NCI-H1694 (cell line): ENCODE results near the gene NCOA7.

Experiments used
- DNase-seq: peaks from one replicate; lab custom pipeline; 2025; lab: John Stamatoyannopoulos, UW

NCOA7 gene

DNA sequence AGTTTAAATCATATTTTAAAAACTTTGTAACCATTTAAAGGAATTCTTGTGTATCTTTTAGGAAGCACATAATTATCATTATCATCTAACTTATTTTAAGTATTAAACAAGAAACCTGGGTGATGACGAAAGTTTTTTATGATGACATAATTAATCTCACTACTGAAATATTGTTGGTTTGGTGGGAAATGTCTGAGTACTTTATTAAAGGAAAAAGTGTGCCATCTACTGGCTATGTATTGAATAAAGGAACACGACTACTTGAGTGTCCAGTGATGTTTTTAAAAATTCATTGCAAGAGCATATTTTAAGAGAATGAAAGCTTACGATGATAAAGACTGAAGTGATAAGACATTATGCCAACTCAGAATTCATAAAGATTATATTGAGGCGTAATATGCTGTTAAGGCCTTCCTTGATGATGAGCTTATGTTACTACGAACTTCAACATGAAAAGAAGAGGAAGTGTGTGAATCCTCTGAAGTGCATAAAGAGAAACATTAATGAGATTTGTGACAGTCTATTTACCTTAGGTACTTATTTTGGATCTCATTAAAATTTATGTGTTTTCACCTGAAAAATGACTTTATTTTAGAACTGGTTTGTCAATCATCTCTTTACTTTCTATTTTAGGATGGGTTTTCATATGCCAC lies 183.6 kb downstream of the NCOA7 start:
- peak; percentile 43 for DNase-seq

DNA sequence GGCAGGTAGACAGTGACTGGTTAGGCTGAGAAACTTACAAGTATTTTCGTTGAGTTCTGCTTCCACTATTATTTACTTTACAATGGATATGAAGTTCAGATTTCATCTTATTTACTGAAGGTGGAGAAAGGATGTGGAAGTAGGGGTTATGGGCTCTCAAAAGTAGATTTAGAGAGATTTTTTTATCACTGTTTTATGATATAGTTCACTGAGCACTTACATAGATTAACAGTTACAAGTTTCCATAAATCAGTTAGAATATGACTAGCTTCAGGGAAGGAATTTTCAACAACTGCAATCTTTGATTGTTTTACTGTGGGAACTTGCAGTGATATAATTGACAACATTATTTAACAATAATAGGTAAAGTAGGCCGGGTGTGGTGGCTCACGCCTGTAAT lies 188.3 kb downstream of the NCOA7 start:
- DNase-seq, result no peak
